MG63 (cell line): ENCODE data around the gene CCN5. TPM values are rescaled to one million over a fixed set of nuclear protein-coding genes. Genes with fewer than 3 reads are reported as not detected.

Experiments
- total RNA-seq: library from RNA; depleted of rRNA; stranded (reverse); fragments of >200 nt; shearing (Covaris generic); gene quantifications from 2 replicates; pipeline ENCODE4 v1.2.3, GENCODE V29; 2014; ENCODE audit warnings: low replicate concordance; rRNA removed

The CCN5 gene
- total RNA-seq, 1 experiment from 2014 or later: 0.07 TPM

Other genes starting within 250 kb of the CCN5 start
- 5.8 and 12.9 TPM in 2 replicates for gene TTPAL, start 239.5 kb upstream of the CCN5 start, total RNA-seq
- 54.8 and 78.9 TPM in 2 replicates for gene SERINC3, start 193.3 kb upstream of the CCN5 start, total RNA-seq
- gene PKIG, start 132.8 kb upstream of the CCN5 start, total RNA-seq: 73.0 and 79.2 TPM in 2 replicates
- 28.4 and 41.4 TPM in 2 replicates for gene ADA, start 63.7 kb upstream of the CCN5 start, total RNA-seq
- gene KCNK15, start 30.5 kb downstream of the CCN5 start, total RNA-seq: not detected in 2 replicates
- 0.39 and 2.9 TPM in 2 replicates for gene RIMS4, start 95.2 kb downstream of the CCN5 start, total RNA-seq
- 118 and 125 TPM in 2 replicates for gene YWHAB, start 170.3 kb downstream of the CCN5 start, total RNA-seq
- gene PABPC1L, start 194.7 kb downstream of the CCN5 start, total RNA-seq: 9.1 and 10.0 TPM in 2 replicates
- 63.9 and 75.9 TPM in 2 replicates for gene TOMM34, start 245.0 kb downstream of the CCN5 start, total RNA-seq